ENCODE measurements around the gene PVALB.

- no peak for TF ChIP-seq ZNF146 (tag by site-specific recombination; IDR thresholded peaks at IDR 0.05)
- peak; percentile 46 for TF ChIP-seq CTCF (tag by site-specific recombination; IDR thresholded peaks at IDR 0.05)
- TF ChIP-seq ZNF114 (tag by site-specific recombination; IDR thresholded peaks at IDR 0.05): no peak
- TF ChIP-seq ZFP3 (tag by site-specific recombination; IDR thresholded peaks at IDR 0.05; ENCODE audit: low read depth): no peak
- TF ChIP-seq ZNF274 (IDR thresholded peaks at IDR 0.05; ENCODE audit: low read length): no peak
- no peak for TF ChIP-seq ZNF274 (tag by site-specific recombination; IDR thresholded peaks at IDR 0.05; ENCODE audit: borderline replicate concordance)
- TF ChIP-seq KLF7 (tag by site-specific recombination; IDR thresholded peaks at IDR 0.05; ENCODE audit: borderline replicate concordance): no peak
- no peak for TF ChIP-seq ZNF488 (tag by site-specific recombination; IDR thresholded peaks at IDR 0.05)
- no peak for TF ChIP-seq ZNF518A (tag by site-specific recombination; conservative IDR thresholded peaks at IDR 0.05; ENCODE audit: low read depth)
- TF ChIP-seq ZNF366 (tag by site-specific recombination; conservative IDR thresholded peaks at IDR 0.05): no peak
- no peak for TF ChIP-seq KLF10 (tag by site-specific recombination; IDR thresholded peaks at IDR 0.05)
Observed at GRCh38 chr22:36853407-36854099, 36.7 kb upstream of the PVALB start.

All from HEK293 (cell line).